ENCODE results near the gene TBPL2. TPM values are rescaled to one million over a fixed set of nuclear protein-coding genes. Genes with fewer than 3 reads are reported as not detected.

Gene TBPL2
- total RNA-seq, 6 experiments from 2014 or later = not detected

- no peak overlapping the region for H3K27ac Mint-ChIP-seq
- DNase-seq = no peak
- peaks cover 5% of the 10 kb centered on the region; the same call in 1 of the 2 replicates for H3K27me3 Mint-ChIP-seq (ENCODE audit: insufficient read depth)
- no peak overlapping the region for H3K4me3 Mint-ChIP-seq
- no peak for TF ChIP-seq CTCF (IDR thresholded peaks at IDR 0.05)
- H3K9me3 Mint-ChIP-seq = no peaks in the 10 kb centered on the region
- peaks cover 5% of the 10 kb centered on the region for H3K4me1 Mint-ChIP-seq (ENCODE audit: low read depth)
- no peaks in the 10 kb centered on the region for H3K36me3 Mint-ChIP-seq (ENCODE audit: low read depth)
Measured at GRCh38 chr14:55441286-55441685, 870 bp upstream of the TBPL2 start.

- H3K4me3 Mint-ChIP-seq = no peak overlapping the region
- peak; percentile 79 for TF ChIP-seq CTCF (IDR thresholded peaks at IDR 0.05)
- no peak overlapping the region for H3K27ac Mint-ChIP-seq
- H3K36me3 Mint-ChIP-seq (ENCODE audit: low read depth) = no peaks in the 10 kb centered on the region
- peak; percentile 53 for DNase-seq
- H3K27me3 Mint-ChIP-seq (ENCODE audit: insufficient read depth) = peaks cover 3% of the 10 kb centered on the region; the same call in 1 of the 2 replicates
- no peaks in the 10 kb centered on the region for H3K9me3 Mint-ChIP-seq
- H3K4me1 Mint-ChIP-seq (ENCODE audit: low read depth) = no peaks in the 10 kb centered on the region
Measured at GRCh38 chr14:55438066-55438683, 2.2 kb downstream of the TBPL2 start.

- H3K4me3 Mint-ChIP-seq = no peak overlapping the region
- H3K36me3 Mint-ChIP-seq (ENCODE audit: low read depth) = no peaks in the 10 kb centered on the region
- no peak for TF ChIP-seq CTCF (IDR thresholded peaks at IDR 0.05)
- no peaks in the 10 kb centered on the region for H3K4me1 Mint-ChIP-seq (ENCODE audit: low read depth)
- H3K27ac Mint-ChIP-seq = no peak overlapping the region
- H3K9me3 Mint-ChIP-seq = no peaks in the 10 kb centered on the region
- DNase-seq = no peak
- peaks cover 2% of the 10 kb centered on the region; the same call in 1 of the 2 replicates for H3K27me3 Mint-ChIP-seq (ENCODE audit: insufficient read depth)
Measured at GRCh38 chr14:55436931-55437330, 3.5 kb downstream of the TBPL2 start.

GRCh38 chr14:55436519-55436918 is 3.9 kb downstream of the TBPL2 start:
- no peaks in the 10 kb centered on the region for H3K9me3 Mint-ChIP-seq
- no peaks in the 10 kb centered on the region for H3K36me3 Mint-ChIP-seq (ENCODE audit: low read depth)
- TF ChIP-seq CTCF (IDR thresholded peaks at IDR 0.05) = no peak
- no peaks in the 10 kb centered on the region for H3K4me1 Mint-ChIP-seq (ENCODE audit: low read depth)
- no peak for DNase-seq
- no peak overlapping the region for H3K27ac Mint-ChIP-seq
- peaks cover 2% of the 10 kb centered on the region; the same call in 1 of the 2 replicates for H3K27me3 Mint-ChIP-seq (ENCODE audit: insufficient read depth)
- H3K4me3 Mint-ChIP-seq = no peak overlapping the region

GRCh38 chr14:55434805-55435174 is 5.6 kb downstream of the TBPL2 start:
- Mint-ChIP-seq H3K9me3 (no peaks in the 10 kb centered on the region), H3K4me3 (no peak overlapping the region), H3K4me1 (ENCODE audit: low read depth) (peaks cover 3% of the 10 kb centered on the region; the same call in 1 of the 2 replicates), H3K27ac (no peak overlapping the region), H3K27me3 (ENCODE audit: insufficient read depth) (peaks cover 2% of the 10 kb centered on the region; the same call in 1 of the 2 replicates), H3K36me3 (ENCODE audit: low read depth) (no peaks in the 10 kb centered on the region)
- TF ChIP-seq CTCF (IDR thresholded peaks at IDR 0.05) = no peak
- no peak for DNase-seq

All from HFFc6 (cell line).